HCT116 (cell line): ENCODE measurements around the gene MGST3. TPM values are rescaled to one million over a fixed set of nuclear protein-coding genes. Genes with fewer than 3 reads are reported as not detected.
A peak's percentile ranks its signal among the peaks of the same experiment; 100 is the strongest.

ENCODE experiments used
- ATAC-seq: fragments of 200-7000 bp; cut with Tn5 transposase; 2 replicates; pipeline ENCODE4 v1.9.1; 2020; ENCODE audit warnings: mild to moderate bottlenecking, moderate library complexity
- BruUV-seq: library from RNA; stranded (reverse); fragments of 400-500 nt; replicated peaks from 2 replicates; lab custom pipeline; 2021; lab: Mats Ljungman, UMichigan
- CTCF ChIA-PET: fragments of 300-600 bp; sonication (Branson Sonifier 250); formaldehyde crosslinking; loops from one replicate; lab custom pipeline; 2021; ENCODE audit warnings: antibody characterized with exemption; lab: Charles Lee
- POLR2A ChIA-PET: fragments of 300-600, 350-600 bp; sonication (Branson Sonifier 250); formaldehyde crosslinking; loops from one replicate; lab custom pipeline; 2021; ENCODE audit warnings: antibody characterized with exemption; lab: Charles Lee
- RAD21 ChIA-PET, 2 experiments: fragments of 300-600 bp; sonication (Branson Sonifier 250); formaldehyde crosslinking; loops; one replicate each; lab custom pipeline; 2023; ENCODE audit warnings: low total read pairs in 2 of 2; ENCODE audit not compliant: uncharacterized antibody in 2 of 2, unreplicated experiment in 2 of 2, low non-redundant PET in 1 of 2; lab: Charles Lee
- DNase-seq: peaks from one replicate; pipeline ENCODE4 v3.0.0-alpha.2; 2010; ENCODE audit warnings: low read depth, low spot score
- H2AFZ ChIP-seq: fragments of 200-600 bp; shearing (Covaris generic), sonication (generic); 2 replicates; pipeline ENCODE4 v1.6.1; 2017; ENCODE audit warnings: low read depth, mixed run types, mixed read lengths, antibody characterized with exemption, low read length; ENCODE audit not compliant: poor library complexity, severe bottlenecking
- H3K27ac ChIP-seq: 2 replicates; pipeline ENCODE4 v1.5.1; 2012; ENCODE audit warnings: low read depth, low read length
- H3K27me3 ChIP-seq: fragments of 200-600 bp; sonication (generic); 2 replicates; pipeline ENCODE4 v1.6.1; 2016; ENCODE audit warnings: mixed run types, low read length, mixed read lengths; ENCODE audit not compliant: insufficient read depth
- H3K36me3 ChIP-seq, 2 experiments: fragments of 200-500 bp in 1 of 2; fragments of 200-600 bp in 1 of 2; sonication (Bioruptor generic) in 1 of 2; sonication (generic) in 1 of 2; 2 replicates each; pipeline versions ENCODE4 v1.5.1 to v1.6.1; 2014 to 2016; ENCODE audit warnings: low read length in 2 of 2, inconsistent platforms in 1 of 2, mixed read lengths in 1 of 2, mixed run types in 1 of 2; ENCODE audit not compliant: insufficient read depth in 2 of 2, control insufficient read depth in 1 of 2
- H3K4me1 ChIP-seq, 2 experiments: fragments of 200-600 bp in 1 of 2; sonication (generic) in 1 of 2; 2 replicates each; pipeline versions ENCODE4 v1.5.1 to v1.6.1; 2012 to 2017; ENCODE audit warnings: low read length in 2 of 2, inconsistent platforms in 1 of 2, mild to moderate bottlenecking in 1 of 2, mixed read lengths in 1 of 2, mixed run types in 1 of 2, moderate library complexity in 1 of 2; ENCODE audit not compliant: insufficient read depth in 2 of 2, control insufficient read depth in 1 of 2
- H3K4me2 ChIP-seq: fragments of 200-600 bp; sonication (generic); 2 replicates; pipeline ENCODE4 v1.6.1; 2017; ENCODE audit warnings: mixed run types, low read length, mixed read lengths
- H3K4me3 ChIP-seq, 2 experiments: fragments of 200-600 bp in 1 of 2; sonication (generic) in 1 of 2; replicated peaks in 1 of 2; 2 replicates each; pipeline ENCODE4 v1.5.1; 2011 to 2016; ENCODE audit warnings: low read length in 2 of 2, control low read depth in 1 of 2, low read depth in 1 of 2, mild to moderate bottlenecking in 1 of 2, mixed read lengths in 1 of 2, mixed run types in 1 of 2
- H3K79me2 ChIP-seq: fragments of 200-600 bp; sonication (generic); 2 replicates; pipeline ENCODE4 v1.6.1; 2017; ENCODE audit warnings: mild to moderate bottlenecking, mixed run types, low read length, moderate library complexity, mixed read lengths; ENCODE audit not compliant: insufficient read depth
- H3K9ac ChIP-seq: fragments of 200-600 bp; sonication (generic); 2 replicates; pipeline ENCODE4 v1.6.1; 2016; ENCODE audit warnings: low read length, mixed read lengths
- H3K9me2 ChIP-seq: fragments of 200-600 bp; sonication (generic), shearing (Covaris generic); 2 replicates; pipeline ENCODE4 v1.6.1; 2017; ENCODE audit warnings: mixed run types, mild to moderate bottlenecking, moderate library complexity; ENCODE audit not compliant: insufficient read depth
- H3K9me3 ChIP-seq, 2 experiments: fragments of 200-500 bp in 1 of 2; fragments of 200-600 bp in 1 of 2; sonication (Bioruptor generic) in 1 of 2; sonication (generic) in 1 of 2; 2 replicates each; pipeline ENCODE4 v1.6.1; 2014 to 2017; ENCODE audit warnings: low read length in 2 of 2, mixed read lengths in 2 of 2, inconsistent platforms in 1 of 2, low read depth in 1 of 2, mild to moderate bottlenecking in 1 of 2, mixed run types in 1 of 2, moderate library complexity in 1 of 2; ENCODE audit not compliant: control insufficient read depth in 1 of 2, insufficient read depth in 1 of 2
- H4K20me1 ChIP-seq: fragments of 200-600 bp; sonication (generic), shearing (Covaris generic); 2 replicates; pipeline ENCODE4 v1.6.1; 2017; ENCODE audit warnings: mixed run types, mild to moderate bottlenecking, moderate library complexity; ENCODE audit not compliant: insufficient read depth
- EZH2phosphoT487 ChIP-seq: fragments of 200-600 bp; IDR thresholded peaks from 2 replicates; pipeline ENCODE4 v1.6.1; 2018; ENCODE audit warnings: antibody characterized with exemption, borderline replicate concordance
- FOSL1 ChIP-seq: IDR thresholded peaks from 2 replicates; pipeline ENCODE4 v1.6.1; 2012; ENCODE audit warnings: low read depth
- JUND ChIP-seq: IDR thresholded peaks from 2 replicates; pipeline ENCODE4 v1.6.1; 2012
- RAD21 ChIP-seq: IDR thresholded peaks from 2 replicates; pipeline ENCODE4 v1.6.1; 2012; ENCODE audit warnings: low read depth, mild to moderate bottlenecking
- SP1 ChIP-seq: IDR thresholded peaks from 2 replicates; pipeline ENCODE4 v1.6.1; 2012; ENCODE audit warnings: low read depth
- ZNF274 ChIP-seq: fragments of 200-500 bp; sonication (Bioruptor generic); IDR thresholded peaks from 2 replicates; pipeline ENCODE4 v1.6.1; 2014; ENCODE audit warnings: mild to moderate bottlenecking, low read depth, low read length, inconsistent platforms
- intact Hi-C: fragments of 100-400 bp; cut with micrococcal nuclease; formaldehyde crosslinking; loops from 2 replicates; pipeline ENCODE4 v1.10.0; 2022
- total RNA-seq: library from RNA; stranded (reverse); gene quantifications from one replicate; pipeline ENCODE4 v1.2.1, GENCODE V29; 2021; ENCODE audit not compliant: unreplicated experiment
- TF ChIP-seq, protein P1 (sequence below): IDR thresholded peaks from 2 replicates; pipeline ENCODE4 v1.6.1; 2012
- TF ChIP-seq, protein P2 (sequence below): IDR thresholded peaks from 2 replicates; pipeline ENCODE4 v1.6.1; 2011; ENCODE audit warnings: mild to moderate bottlenecking, low read length, moderate library complexity; ENCODE audit not compliant: insufficient replicate concordance; ENCODE audit errors: extremely low read depth

The MGST3 gene
- total RNA-seq, 1 experiment from 2014 or later: 93.7 TPM

DNA sequence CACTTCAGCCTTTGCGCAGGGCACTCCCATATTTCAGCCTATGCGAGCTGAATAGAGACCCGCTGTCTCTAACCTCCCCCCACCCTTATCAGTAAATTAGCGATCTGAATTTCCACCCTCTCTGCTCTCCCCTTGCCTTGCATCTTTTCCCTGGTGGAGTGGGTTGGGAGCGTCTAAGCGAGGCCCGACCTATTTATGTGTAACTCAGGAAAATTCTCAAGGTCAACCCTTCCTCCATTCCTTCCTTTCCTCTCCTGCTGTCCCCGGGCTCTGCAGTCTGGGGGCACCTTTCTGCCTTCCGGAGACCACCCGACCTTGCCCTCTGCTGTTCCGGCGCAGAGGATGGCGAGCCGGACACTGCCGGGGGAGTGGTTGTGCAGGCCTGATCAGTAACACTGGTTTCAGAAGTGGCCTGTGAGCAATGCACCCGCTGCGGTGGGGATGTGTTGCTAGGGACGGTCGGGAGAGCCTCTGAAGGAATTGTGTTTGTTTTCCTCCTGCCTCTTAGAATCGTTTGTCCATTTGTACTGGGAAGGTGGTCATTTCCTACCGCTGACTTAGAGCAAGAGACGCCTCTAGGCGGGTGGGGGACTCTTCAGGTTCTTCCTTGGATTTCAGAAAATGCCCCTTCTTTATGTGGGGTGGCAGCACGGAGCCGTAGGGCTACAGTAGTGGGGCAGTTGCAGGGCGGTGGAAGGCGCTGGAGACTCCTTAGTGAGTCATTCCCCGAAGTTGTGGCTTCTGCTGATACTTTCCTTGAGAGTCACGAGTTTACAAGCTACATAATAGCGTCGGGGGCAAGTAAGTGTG is 513 bp downstream of the MGST3 start (continued):
- TF ChIP-seq RAD21 (peak; percentile 45), ZNF274 (no peak), EZH2phosphoT487 (no peak), FOSL1 (peak; percentile 73), SP1 (no peak), JUND (peak; percentile 71)
- TF ChIP-seq, protein P1, sequence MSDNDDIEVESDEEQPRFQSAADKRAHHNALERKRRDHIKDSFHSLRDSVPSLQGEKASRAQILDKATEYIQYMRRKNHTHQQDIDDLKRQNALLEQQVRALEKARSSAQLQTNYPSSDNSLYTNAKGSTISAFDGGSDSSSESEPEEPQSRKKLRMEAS: peak; percentile 65; the same call in 1 of the 2 replicates
- TF ChIP-seq, all 23 proteins: peak for 7

DNA sequence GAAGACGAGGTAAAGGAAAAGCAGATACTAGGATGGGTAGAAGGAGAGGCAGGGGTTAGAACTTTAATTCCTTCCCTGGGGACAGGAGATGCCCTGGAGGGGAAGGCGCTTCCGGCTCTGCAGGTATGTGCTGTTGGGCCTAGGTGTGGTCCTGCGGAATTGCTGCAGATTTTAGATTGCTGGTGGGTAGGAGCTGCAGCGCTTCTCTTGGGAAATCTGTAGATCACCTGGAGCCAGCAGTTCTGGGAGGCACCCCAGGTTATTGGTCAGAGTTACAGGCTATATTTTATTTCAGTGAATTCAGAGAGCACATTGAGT is 1.1 kb downstream of the MGST3 start:
- intact Hi-C loops: loop anchor here (5.0 kb wide), 2 partner anchors 65 to 535 kb away; partner anchors contain the start of genes ALDH9A1 and FAM78B
- CTCF ChIA-PET: no interaction called here

More for the DNA sequence above, 1.1 kb downstream of the MGST3 start:
- no peaks in the 10 kb centered on the region for H4K20me1 ChIP-seq
- ChIA-PET POLR2A (interaction anchor here (0.9 kb wide), 1 partner anchor 66 kb away, joined by 3 read pairs; no protein-coding TSS in a partner anchor), RAD21 (no interaction called here)
- peak overlapping the region; percentile 65 for H3K27ac ChIP-seq
- H3K79me2 ChIP-seq: peaks cover 24% of the 10 kb centered on the region
- H3K4me2 ChIP-seq: peak overlapping the region; percentile 95
- H3K9me2 ChIP-seq: no peaks in the 10 kb centered on the region
- H3K9me3 ChIP-seq: no peaks in the 10 kb centered on the region
- TF ChIP-seq JUND: no peak
- TF ChIP-seq, protein P2, sequence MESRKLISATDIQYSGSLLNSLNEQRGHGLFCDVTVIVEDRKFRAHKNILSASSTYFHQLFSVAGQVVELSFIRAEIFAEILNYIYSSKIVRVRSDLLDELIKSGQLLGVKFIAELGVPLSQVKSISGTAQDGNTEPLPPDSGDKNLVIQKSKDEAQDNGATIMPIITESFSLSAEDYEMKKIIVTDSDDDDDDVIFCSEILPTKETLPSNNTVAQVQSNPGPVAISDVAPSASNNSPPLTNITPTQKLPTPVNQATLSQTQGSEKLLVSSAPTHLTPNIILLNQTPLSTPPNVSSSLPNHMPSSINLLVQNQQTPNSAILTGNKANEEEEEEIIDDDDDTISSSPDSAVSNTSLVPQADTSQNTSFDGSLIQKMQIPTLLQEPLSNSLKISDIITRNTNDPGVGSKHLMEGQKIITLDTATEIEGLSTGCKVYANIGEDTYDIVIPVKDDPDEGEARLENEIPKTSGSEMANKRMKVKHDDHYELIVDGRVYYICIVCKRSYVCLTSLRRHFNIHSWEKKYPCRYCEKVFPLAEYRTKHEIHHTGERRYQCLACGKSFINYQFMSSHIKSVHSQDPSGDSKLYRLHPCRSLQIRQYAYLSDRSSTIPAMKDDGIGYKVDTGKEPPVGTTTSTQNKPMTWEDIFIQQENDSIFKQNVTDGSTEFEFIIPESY: no peak
- no peak for TF ChIP-seq FOSL1
- H3K27me3 ChIP-seq: no peaks in the 10 kb centered on the region
- no peak overlapping the region for H2AFZ ChIP-seq
- H3K4me3 ChIP-seq: peak overlapping the region; percentile 87 to 88
- H3K4me1 ChIP-seq: peaks cover 10 to 31% of the 10 kb centered on the region in 2 experiments
- DNase-seq: no peak
- peak overlapping the region; percentile 76 for H3K9ac ChIP-seq
- ATAC-seq: peak; percentile 35
- no peaks in the 10 kb centered on the region for H3K36me3 ChIP-seq
- BruUV-seq: TSS peak; percentile 42
